GM18867 (cell line): ENCODE results near the gene PFKFB4.
"Not testable (repeated sequence)": the region's sequence is repeated elsewhere in the genome, so short reads cannot be mapped to it uniquely, and the experiment has no call there.

Experiments
- ATAC-seq: cut with Tn5 transposase; IDR thresholded peaks from one replicate; pipeline ENCODE4 v1.9.1; 2021; ENCODE audit warnings: mild to moderate bottlenecking, moderate library complexity; ENCODE audit not compliant: unreplicated experiment

Gene PFKFB4

GRCh38 chr3:48561045-48561736 is 4.6 kb upstream of the PFKFB4 start:
- ATAC-seq: no peak

- no peak for ATAC-seq
Observed at GRCh38 chr3:48560648-48561018, 4.0 kb upstream of the PFKFB4 start.

DNA sequence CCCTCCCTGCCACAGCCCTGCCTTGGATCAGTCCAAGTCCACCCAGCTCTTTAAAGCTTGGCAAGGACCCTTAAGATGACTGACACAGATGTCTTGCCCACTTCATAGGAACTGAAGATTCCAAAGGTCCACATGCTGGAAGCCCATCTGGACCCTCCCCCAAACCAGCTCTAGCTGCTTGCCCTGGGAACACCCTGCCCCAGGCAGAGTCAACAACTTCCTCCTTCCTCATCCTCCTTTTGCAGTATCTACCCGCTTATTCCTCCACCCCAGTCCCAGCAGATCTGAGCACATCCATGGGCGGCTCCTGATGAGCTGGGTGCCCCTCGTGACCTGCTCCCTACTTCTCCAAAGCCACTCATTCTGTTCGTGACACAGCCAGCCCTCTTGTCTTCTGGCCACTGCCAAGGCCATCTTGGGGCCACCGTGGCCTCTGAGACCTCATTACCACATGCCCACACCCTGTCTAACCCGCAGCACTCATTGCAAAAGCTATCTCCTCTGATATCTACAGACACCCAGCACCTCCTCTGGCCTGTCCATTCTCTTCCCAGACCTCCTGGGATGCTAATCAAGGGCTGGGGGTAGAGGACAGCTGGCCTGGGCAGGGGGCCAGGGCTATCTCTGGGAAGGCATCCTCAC is 2.0 kb upstream of the PFKFB4 start:
- no peak for ATAC-seq

GRCh38 chr3:48555949-48556795 is 431 bp downstream of the PFKFB4 start:
- no peak for ATAC-seq

GRCh38 chr3:48555231-48555948 is 1.2 kb downstream of the PFKFB4 start:
- ATAC-seq: no peak

GRCh38 chr3:48553886-48554845 is 2.4 kb downstream of the PFKFB4 start:
- ATAC-seq: no peak

DNA sequence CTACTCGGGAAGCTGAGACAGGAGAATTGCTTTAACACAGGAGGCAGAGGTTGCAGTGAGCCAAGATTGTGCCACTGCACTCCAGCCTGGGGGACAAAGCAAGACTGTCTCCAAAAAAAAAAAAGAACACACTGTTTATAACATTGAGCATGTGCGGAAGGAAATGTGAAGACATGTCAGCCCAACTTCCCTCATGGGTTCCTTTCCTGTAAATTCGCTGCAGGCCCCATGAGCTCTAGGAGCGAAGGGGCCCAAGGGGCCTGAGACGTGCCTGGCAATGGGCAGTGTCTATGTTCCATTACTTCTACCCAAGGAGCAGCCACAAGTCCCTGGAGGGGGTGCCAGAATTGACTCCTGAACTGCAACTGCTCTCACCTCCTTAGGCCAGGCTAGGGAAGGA is 3.2 kb downstream of the PFKFB4 start:
- no peak for ATAC-seq

DNA sequence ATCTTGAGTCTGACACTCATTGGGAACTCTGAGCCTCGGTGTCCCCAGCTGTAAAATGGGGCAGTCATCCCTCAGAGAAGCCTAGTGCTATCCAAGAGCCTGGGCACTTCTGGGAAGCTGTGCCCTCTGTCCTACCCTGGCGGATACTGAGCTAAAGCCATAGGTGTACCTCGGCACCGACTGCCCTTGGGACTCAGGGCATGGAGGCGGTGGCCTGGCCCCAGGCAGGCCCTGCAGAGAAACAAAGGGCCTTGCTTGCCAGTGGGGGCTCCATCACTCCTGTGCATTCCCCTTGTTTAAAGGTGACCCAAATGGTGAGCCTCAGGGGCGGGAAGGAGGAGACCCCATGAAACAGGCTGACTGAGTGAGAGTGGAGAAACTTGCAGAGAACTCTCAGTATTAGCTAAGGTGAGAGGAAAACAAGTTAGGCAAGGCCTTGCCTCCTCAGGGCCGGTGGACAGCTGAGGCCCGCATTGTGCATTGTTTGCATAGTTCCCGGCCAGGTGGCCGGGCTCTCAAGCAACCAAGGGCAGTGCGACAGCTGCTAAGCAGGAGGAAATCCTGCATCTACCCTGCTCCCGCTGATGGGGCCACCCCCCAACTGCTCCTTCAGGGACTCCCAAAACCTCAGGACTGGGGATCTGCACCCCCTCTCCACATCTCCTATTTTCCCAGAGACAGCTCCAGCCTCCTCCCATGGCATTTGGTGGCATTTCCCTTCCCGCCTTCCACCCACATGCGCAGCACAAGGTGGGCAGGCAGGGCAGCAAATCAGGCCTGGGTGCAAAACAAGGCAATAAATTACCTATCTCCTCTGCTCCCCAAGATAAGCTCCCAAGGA is 4.3 kb downstream of the PFKFB4 start:
- no peak for ATAC-seq

- not testable (repeated sequence) for ATAC-seq
Observed at GRCh38 chr3:48551651-48552050, 5.0 kb downstream of the PFKFB4 start.

DNA sequence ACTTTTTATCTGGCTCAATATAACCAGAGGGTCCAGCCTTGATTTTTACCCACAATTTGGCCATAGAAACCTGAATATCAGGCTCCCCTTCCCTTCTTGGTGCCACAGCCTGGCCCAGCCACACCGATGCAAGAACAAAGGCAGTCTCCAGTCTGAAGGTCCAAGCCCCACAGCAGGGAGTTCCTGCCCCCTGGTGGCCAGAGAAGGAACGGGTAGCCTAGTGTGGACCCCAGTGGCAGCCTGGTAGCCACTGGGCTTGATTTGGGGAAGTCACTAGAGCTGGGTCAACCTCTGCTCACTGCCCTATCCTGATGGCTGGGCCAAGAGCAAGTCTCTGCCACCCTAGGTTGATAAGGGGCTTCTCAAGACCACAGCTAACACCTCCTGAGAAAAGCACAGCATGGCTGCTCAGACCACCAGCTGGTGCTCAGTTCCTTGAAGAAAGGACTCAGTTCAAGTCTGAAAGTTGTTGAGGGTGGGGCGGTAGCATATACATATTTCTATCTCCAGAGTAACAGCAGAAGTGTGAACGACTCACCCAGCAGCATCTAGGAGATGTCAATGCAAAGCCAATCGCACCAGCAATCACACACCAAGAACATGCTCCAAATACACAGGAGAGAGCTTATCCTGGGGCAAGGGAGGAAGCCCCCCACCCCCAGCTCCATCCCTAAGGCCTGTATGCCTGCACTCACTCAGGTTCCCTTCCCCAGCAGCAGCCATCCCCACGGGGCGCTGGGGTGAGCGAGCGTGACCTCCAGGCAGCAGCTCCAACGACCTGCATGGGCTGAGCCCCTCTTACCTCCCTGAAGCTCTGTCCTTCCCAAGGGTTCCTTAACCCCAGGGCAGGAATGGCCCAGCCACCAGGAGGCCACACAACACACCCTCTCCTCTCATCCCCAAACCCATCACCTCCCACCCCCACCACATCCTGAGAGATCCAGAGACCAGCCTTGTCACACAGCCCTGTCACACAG is 7.6 kb downstream of the PFKFB4 start:
- ATAC-seq: no peak

DNA sequence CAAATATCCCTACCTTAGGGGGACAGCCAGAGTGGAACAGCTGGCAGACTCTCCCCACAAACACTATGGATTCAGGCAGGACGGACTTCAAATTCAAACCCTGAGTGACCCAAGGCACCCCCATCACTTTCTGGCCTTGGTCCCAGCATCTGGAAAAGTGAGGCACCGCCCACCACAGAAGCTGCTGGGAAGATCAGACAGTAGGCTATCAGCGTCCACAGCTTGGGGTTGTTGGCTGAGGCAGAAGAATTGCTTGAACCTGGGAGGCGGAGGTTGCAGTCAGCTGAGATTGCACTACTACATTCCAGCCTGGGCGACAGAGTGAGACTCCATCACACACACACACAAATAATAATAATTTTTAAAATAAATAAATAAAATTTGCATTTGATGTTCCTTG is 8.5 kb downstream of the PFKFB4 start:
- no peak for ATAC-seq

DNA sequence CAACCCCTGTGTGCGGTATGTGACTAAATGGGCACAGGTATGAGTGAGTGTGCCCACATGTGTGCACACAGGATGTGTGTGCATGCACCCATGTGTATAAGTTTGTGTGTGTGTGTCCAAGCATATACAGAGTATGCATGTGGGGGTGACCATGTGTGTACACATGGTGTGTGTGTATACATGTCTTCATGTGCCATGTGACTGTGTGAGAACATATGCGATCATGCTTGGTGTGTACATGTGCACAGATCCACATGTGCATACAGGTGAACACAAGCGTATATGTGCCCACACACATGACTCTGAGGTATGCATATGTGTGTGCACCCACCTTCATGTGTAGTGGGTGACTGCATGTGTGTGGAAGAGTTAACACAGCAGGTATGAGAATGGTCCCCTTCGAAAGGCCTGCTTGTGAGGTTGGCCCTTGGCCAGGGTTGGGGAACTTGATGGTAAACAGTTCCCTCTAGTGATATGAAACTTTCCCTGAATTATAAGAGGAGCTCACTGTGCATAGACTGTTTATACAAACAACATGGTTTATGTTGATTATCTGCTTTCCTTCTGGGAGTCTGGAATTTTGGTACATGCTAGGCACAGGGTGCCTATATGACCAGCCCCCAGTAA is 10.3 kb downstream of the PFKFB4 start:
- no peak for ATAC-seq

- ATAC-seq: no peak
Observed at GRCh38 chr3:48544141-48544540, 12.5 kb downstream of the PFKFB4 start.

- no peak for ATAC-seq
Observed at GRCh38 chr3:48543271-48543866, 13.2 kb downstream of the PFKFB4 start.

DNA sequence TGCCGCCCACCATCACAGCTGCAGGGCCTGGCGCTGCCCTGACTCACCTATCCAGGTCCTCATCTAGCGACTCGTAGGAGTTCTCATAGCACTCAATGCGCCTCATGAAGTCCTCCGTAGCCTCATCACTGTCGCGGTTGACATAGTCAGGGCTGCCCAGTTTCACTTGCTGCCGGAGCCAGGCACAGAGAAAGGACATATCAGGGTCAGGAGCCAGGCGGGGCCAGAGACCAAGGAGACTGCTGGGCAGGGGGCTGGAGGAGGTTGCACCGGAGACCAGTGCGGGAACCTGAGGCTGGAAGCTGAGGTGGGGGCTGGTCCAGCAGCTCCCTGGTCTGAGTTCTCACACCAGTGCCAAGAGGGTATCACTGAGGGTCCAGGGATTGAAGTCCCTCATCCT is 18.2 kb downstream of the PFKFB4 start:
- no peak for ATAC-seq

DNA sequence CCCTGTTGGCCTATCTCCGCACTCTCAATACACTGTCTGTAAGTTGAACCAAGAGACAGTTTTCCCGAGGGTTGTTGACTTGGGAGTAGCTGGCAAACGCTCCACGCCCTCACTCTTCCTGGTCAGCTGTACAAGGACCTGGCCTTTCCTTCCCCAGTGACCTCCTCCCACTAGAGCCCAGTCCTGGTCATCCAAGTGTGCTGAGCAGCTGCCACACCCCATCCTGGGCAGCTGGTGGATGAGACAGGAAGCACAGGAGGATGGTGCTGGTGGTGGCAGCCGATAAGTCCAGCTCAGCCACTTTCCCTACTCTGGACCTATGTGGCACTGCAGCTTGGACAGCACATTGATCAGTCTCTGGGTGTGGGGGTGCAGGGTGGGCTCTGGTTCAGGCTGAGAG is 19.8 kb downstream of the PFKFB4 start:
- no peak for ATAC-seq

- no peak for ATAC-seq
Observed at GRCh38 chr3:48536116-48536515, 20.5 kb downstream of the PFKFB4 start.
